Measurements from ENCODE around the gene CDK16.

Gene CDK16

GRCh38 chrX:47208108-47208507 lies 10.4 kb upstream of the CDK16 start:
- no peak for ATAC-seq
- TF ChIP-seq ESRRG (CRISPR knock-in tag; IDR thresholded peaks at IDR 0.05) (no peak), ZNF565 (CRISPR knock-in tag; conservative IDR thresholded peaks at IDR 0.05; ENCODE audit: low read depth) (no peak), CREB5 (CRISPR knock-in tag; IDR thresholded peaks at IDR 0.05; ENCODE audit: low read depth) (no peak), OSR1 (CRISPR knock-in tag; IDR thresholded peaks at IDR 0.05) (no peak)
- TF ChIP-seq, protein P1, sequence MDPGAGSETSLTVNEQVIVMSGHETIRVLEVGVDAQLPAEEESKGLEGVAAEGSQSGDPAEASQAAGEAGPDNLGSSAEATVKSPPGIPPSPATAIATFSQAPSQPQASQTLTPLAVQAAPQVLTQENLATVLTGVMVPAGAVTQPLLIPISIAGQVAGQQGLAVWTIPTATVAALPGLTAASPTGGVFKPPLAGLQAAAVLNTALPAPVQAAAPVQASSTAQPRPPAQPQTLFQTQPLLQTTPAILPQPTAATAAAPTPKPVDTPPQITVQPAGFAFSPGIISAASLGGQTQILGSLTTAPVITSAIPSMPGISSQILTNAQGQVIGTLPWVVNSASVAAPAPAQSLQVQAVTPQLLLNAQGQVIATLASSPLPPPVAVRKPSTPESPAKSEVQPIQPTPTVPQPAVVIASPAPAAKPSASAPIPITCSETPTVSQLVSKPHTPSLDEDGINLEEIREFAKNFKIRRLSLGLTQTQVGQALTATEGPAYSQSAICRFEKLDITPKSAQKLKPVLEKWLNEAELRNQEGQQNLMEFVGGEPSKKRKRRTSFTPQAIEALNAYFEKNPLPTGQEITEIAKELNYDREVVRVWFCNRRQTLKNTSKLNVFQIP (CRISPR knock-in tag; IDR thresholded peaks at IDR 0.05; ENCODE audit: borderline replicate concordance, low read depth): no peak

DNA sequence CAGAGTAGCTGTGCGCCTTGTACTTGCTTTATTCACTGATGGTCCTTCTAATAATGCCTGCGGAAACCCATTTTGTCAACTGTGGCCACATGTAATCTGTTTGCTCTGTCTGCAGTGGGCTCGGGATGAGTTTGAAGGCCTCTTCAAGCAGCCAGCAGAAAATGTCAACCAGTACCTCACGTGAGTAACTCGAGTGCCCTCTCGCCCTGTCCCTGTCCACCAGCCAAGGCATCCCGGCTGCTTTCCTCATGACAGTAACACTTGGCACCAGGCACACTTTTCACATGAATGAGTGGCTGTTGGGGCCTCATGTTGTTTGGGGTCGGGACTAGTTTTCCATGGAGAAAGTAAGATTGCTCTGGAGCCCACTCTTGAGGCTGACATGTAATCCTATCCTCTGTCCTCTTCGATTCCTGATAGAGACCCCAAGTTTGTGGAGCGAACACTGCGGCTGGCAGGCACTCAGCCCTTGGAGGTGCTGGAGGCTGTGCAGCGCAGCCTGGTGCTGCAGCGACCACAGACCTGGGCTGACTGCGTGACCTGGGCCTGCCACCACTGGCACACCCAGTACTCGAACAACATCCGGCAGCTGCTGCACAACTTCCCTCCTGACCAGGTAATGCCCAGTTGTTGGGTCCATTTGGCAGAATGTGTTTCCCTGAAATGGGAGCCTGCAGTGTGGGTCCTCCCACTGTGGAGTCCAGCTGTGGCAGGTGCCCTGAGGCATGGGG lies 8.8 kb upstream of the CDK16 start:
- no peak for ATAC-seq
- TF ChIP-seq CSRNP3 (CRISPR knock-in tag; IDR thresholded peaks at IDR 0.05) (no peak), SNAI2 (CRISPR knock-in tag; IDR thresholded peaks at IDR 0.05) (no peak), ZFP30 (CRISPR knock-in tag; IDR thresholded peaks at IDR 0.05) (no peak), PATZ1 (CRISPR knock-in tag; IDR thresholded peaks at IDR 0.05; ENCODE audit: borderline replicate concordance) (no peak), PPARA (CRISPR knock-in tag; IDR thresholded peaks at IDR 0.05; ENCODE audit: borderline replicate concordance) (no peak), TCF4 (CRISPR knock-in tag; IDR thresholded peaks at IDR 0.05; ENCODE audit: borderline replicate concordance) (no peak), ARNTL (CRISPR knock-in tag; IDR thresholded peaks at IDR 0.05; ENCODE audit: borderline replicate concordance, low read depth) (no peak), ESRRG (CRISPR knock-in tag; IDR thresholded peaks at IDR 0.05) (no peak), ISL1 (CRISPR knock-in tag; IDR thresholded peaks at IDR 0.05) (no peak), TOX (CRISPR knock-in tag; IDR thresholded peaks at IDR 0.05; ENCODE audit: borderline replicate concordance) (no peak), ZFP3 (CRISPR knock-in tag; IDR thresholded peaks at IDR 0.05) (no peak), RARB (CRISPR knock-in tag; IDR thresholded peaks at IDR 0.05) (no peak), OSR1 (CRISPR knock-in tag; IDR thresholded peaks at IDR 0.05) (no peak), ZNF565 (CRISPR knock-in tag; conservative IDR thresholded peaks at IDR 0.05; ENCODE audit: low read depth) (no peak)
- TF ChIP-seq, protein P1 (CRISPR knock-in tag; IDR thresholded peaks at IDR 0.05; ENCODE audit: borderline replicate concordance, low read depth): no peak

DNA sequence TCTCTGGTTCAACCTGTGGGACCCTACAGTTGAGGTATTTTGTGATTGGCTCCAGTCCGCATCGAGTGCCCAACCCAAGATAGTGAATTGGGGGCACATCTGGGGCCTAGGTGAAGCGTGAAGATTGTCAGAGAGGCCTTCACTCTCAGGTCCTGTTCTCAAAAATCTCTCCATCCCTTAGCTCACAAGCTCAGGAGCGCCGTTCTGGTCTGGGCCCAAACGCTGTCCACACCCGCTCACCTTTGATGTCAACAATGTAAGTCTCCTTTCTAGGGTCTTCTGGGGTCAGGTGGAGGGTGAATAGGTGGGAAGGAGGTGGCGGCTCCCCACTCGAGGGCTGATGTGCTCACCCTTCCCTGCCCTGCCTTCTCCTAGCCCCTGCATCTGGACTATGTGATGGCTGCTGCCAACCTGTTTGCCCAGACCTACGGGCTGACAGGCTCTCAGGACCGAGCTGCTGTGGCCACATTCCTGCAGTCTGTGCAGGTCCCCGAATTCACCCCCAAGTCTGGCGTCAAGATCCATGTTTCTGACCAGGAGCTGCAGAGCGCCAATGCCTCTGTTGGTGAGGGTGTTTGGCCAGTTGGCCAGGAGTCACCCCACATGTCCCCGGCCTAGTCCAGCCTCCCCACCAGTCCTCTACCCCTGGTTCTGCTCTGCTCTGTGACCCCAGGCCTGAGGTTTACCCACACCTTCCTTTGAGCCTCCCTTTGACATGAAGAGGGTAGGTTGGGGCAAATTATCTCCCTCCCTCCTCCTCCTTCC lies 7.6 kb upstream of the CDK16 start:
- ATAC-seq: no peak
- TF ChIP-seq TSHZ2 (CRISPR knock-in tag; IDR thresholded peaks at IDR 0.05) (no peak), CSRNP3 (CRISPR knock-in tag; IDR thresholded peaks at IDR 0.05) (no peak), BACH2 (CRISPR knock-in tag; IDR thresholded peaks at IDR 0.05; ENCODE audit: borderline replicate concordance) (no peak), CREB5 (CRISPR knock-in tag; IDR thresholded peaks at IDR 0.05; ENCODE audit: low read depth) (no peak), PATZ1 (CRISPR knock-in tag; IDR thresholded peaks at IDR 0.05; ENCODE audit: borderline replicate concordance) (no peak), ZFP3 (CRISPR knock-in tag; IDR thresholded peaks at IDR 0.05) (no peak), ESRRG (CRISPR knock-in tag; IDR thresholded peaks at IDR 0.05) (no peak), ZNF565 (CRISPR knock-in tag; conservative IDR thresholded peaks at IDR 0.05; ENCODE audit: low read depth) (no peak)

Data from SK-N-SH treated with all-trans-retinoic acid at 6 μM for 48 hours (cell line).